HUES64 (cell line): Measurements from ENCODE around the gene RMC1.

ENCODE experiments used
- H3K27ac ChIP-seq: 2 replicates; pipeline ENCODE4 v1.7.0; 2013; ENCODE audit warnings: low read depth, low read length, inconsistent platforms
- H3K27me3 ChIP-seq: 2 replicates; pipeline ENCODE4 v1.6.1; 2013; ENCODE audit warnings: mild to moderate bottlenecking, low read length; ENCODE audit not compliant: insufficient read depth
- H3K36me3 ChIP-seq: 2 replicates; pipeline ENCODE4 v1.6.1; 2013; ENCODE audit warnings: mild to moderate bottlenecking, low read length; ENCODE audit not compliant: insufficient read depth
- H3K4me1 ChIP-seq: 2 replicates; pipeline ENCODE4 v1.6.1; 2013; ENCODE audit warnings: mild to moderate bottlenecking, low read length, moderate library complexity; ENCODE audit not compliant: insufficient read depth
- H3K4me3 ChIP-seq: 2 replicates; pipeline ENCODE4 v1.5.1; 2013; ENCODE audit warnings: mild to moderate bottlenecking, low read length, moderate library complexity
- H3K9ac ChIP-seq: 2 replicates; pipeline ENCODE4 v1.6.1; 2013; ENCODE audit warnings: mild to moderate bottlenecking, low read depth, low read length
- H3K9me3 ChIP-seq: 2 replicates; pipeline ENCODE4 v1.6.1; 2013; ENCODE audit warnings: low read depth, low read length; ENCODE audit not compliant: insufficient read depth
- WGBS: fragments of 150-250, 120-280 bp; methylation state at CpG from one replicate; pipeline ENCODE4 v1.1.7; 2013; ENCODE audit warnings: missing lambda C conversion rate; 5-methylcytosine and 5-hydroxymethylcytosine counted together

The RMC1 gene

GRCh38 chr18:23534276-23534675 is 31.0 kb downstream of the RMC1 start:
- no peak overlapping the region for H3K9ac ChIP-seq
- H3K27ac ChIP-seq: no peak overlapping the region
- no peaks in the 10 kb centered on the region for H3K27me3 ChIP-seq
- 95% methylated on average over 16 of the region's 16 CpGs for WGBS
- peaks cover 98% of the 10 kb centered on the region for H3K36me3 ChIP-seq
- no peaks in the 10 kb centered on the region for H3K9me3 ChIP-seq
- no peaks in the 10 kb centered on the region for H3K4me1 ChIP-seq
- no peak overlapping the region for H3K4me3 ChIP-seq

GRCh38 chr18:23536204-23536603 is 32.9 kb downstream of the RMC1 start:
- no peaks in the 10 kb centered on the region for H3K27me3 ChIP-seq
- peaks cover 99% of the 10 kb centered on the region for H3K36me3 ChIP-seq
- WGBS: 92% methylated on average over 5 of the region's 5 CpGs

GRCh38 chr18:23537274-23537673 is 34.0 kb downstream of the RMC1 start:
- Histone ChIP-seq H3K4me1 (no peaks in the 10 kb centered on the region), H3K9me3 (no peaks in the 10 kb centered on the region), H3K9ac (no peak overlapping the region), H3K36me3 (peaks cover 99% of the 10 kb centered on the region), H3K4me3 (no peak overlapping the region), H3K27me3 (no peaks in the 10 kb centered on the region), H3K27ac (no peak overlapping the region)
- WGBS: 94% methylated on average over 7 of the region's 7 CpGs

More at GRCh38 chr18:23536204-23536603, 32.9 kb downstream of the RMC1 start:
- Histone ChIP-seq H3K9ac (no peak overlapping the region), H3K4me1 (no peaks in the 10 kb centered on the region), H3K4me3 (no peak overlapping the region), H3K27ac (no peak overlapping the region), H3K9me3 (no peaks in the 10 kb centered on the region)

- H3K9me3 ChIP-seq: no peaks in the 10 kb centered on the region
- peaks cover 98% of the 10 kb centered on the region for H3K36me3 ChIP-seq
- no peak overlapping the region for H3K27ac ChIP-seq
- no peak overlapping the region for H3K4me3 ChIP-seq
- H3K9ac ChIP-seq: no peak overlapping the region
- H3K27me3 ChIP-seq: no peaks in the 10 kb centered on the region
- 95% methylated on average over 9 of the region's 9 CpGs for WGBS
- no peaks in the 10 kb centered on the region for H3K4me1 ChIP-seq
Measured at GRCh38 chr18:23538001-23538400, 34.7 kb downstream of the RMC1 start.

- no peak overlapping the region for H3K4me3 ChIP-seq
- no peak overlapping the region for H3K27ac ChIP-seq
- H3K9me3 ChIP-seq: no peaks in the 10 kb centered on the region
- peaks cover 98% of the 10 kb centered on the region for H3K36me3 ChIP-seq
- no peaks in the 10 kb centered on the region for H3K4me1 ChIP-seq
- WGBS: 94% methylated on average over 6 of the region's 6 CpGs
- H3K9ac ChIP-seq: no peak overlapping the region
- H3K27me3 ChIP-seq: no peaks in the 10 kb centered on the region
Measured at GRCh38 chr18:23538870-23539269, 35.6 kb downstream of the RMC1 start.

- Histone ChIP-seq H3K9me3 (no peaks in the 10 kb centered on the region), H3K9ac (no peak overlapping the region), H3K27me3 (no peaks in the 10 kb centered on the region), H3K27ac (no peak overlapping the region), H3K4me3 (no peak overlapping the region), H3K4me1 (no peaks in the 10 kb centered on the region), H3K36me3 (peaks cover 98% of the 10 kb centered on the region)
- 92% methylated on average over 9 of the region's 9 CpGs for WGBS
Measured at GRCh38 chr18:23539296-23539695, 36.0 kb downstream of the RMC1 start.

- no peak overlapping the region for H3K27ac ChIP-seq
- H3K4me1 ChIP-seq: no peaks in the 10 kb centered on the region
- 96% methylated on average over 9 of the region's 9 CpGs for WGBS
- H3K27me3 ChIP-seq: no peaks in the 10 kb centered on the region
- no peaks in the 10 kb centered on the region for H3K9me3 ChIP-seq
- H3K4me3 ChIP-seq: no peak overlapping the region
- peaks cover 98% of the 10 kb centered on the region for H3K36me3 ChIP-seq
- H3K9ac ChIP-seq: no peak overlapping the region
Measured at GRCh38 chr18:23539911-23540525, 36.7 kb downstream of the RMC1 start.

GRCh38 chr18:23540867-23541266 is 37.6 kb downstream of the RMC1 start:
- Histone ChIP-seq H3K27me3 (no peaks in the 10 kb centered on the region), H3K36me3 (peaks cover 98% of the 10 kb centered on the region), H3K27ac (no peak overlapping the region), H3K4me3 (no peak overlapping the region), H3K9me3 (no peaks in the 10 kb centered on the region), H3K4me1 (no peaks in the 10 kb centered on the region), H3K9ac (no peak overlapping the region)
- 96% methylated on average over 5 of the region's 5 CpGs for WGBS

- Histone ChIP-seq H3K4me1 (no peaks in the 10 kb centered on the region), H3K9ac (no peak overlapping the region), H3K36me3 (peaks cover 97% of the 10 kb centered on the region), H3K27me3 (no peaks in the 10 kb centered on the region), H3K27ac (no peak overlapping the region), H3K9me3 (no peaks in the 10 kb centered on the region), H3K4me3 (no peak overlapping the region)
- WGBS: 91% methylated on average over 9 of the region's 9 CpGs
Measured at GRCh38 chr18:23541349-23542093, 38.2 kb downstream of the RMC1 start.

GRCh38 chr18:23542461-23542860 is 39.1 kb downstream of the RMC1 start:
- Histone ChIP-seq H3K27ac (no peak overlapping the region), H3K27me3 (no peaks in the 10 kb centered on the region), H3K36me3 (peaks cover 98% of the 10 kb centered on the region), H3K4me1 (no peaks in the 10 kb centered on the region), H3K9me3 (no peaks in the 10 kb centered on the region), H3K4me3 (no peak overlapping the region), H3K9ac (no peak overlapping the region)
- 88% methylated on average over 2 of the region's 2 CpGs for WGBS

- no peaks in the 10 kb centered on the region for H3K9me3 ChIP-seq
- no peak overlapping the region for H3K9ac ChIP-seq
- 97% methylated on average over 13 of the region's 13 CpGs for WGBS
- H3K4me1 ChIP-seq: no peaks in the 10 kb centered on the region
- H3K27me3 ChIP-seq: no peaks in the 10 kb centered on the region
- H3K36me3 ChIP-seq: peaks cover 92% of the 10 kb centered on the region
- no peak overlapping the region for H3K4me3 ChIP-seq
- no peak overlapping the region for H3K27ac ChIP-seq
Measured at GRCh38 chr18:23545247-23545789, 42.0 kb downstream of the RMC1 start.
